Gastroesophageal sphincter (tissue), 3 donors: ENCODE results near the gene U2AF1L4.

Source experiments
- EP300 ChIP-seq: sonication (generic); formaldehyde crosslinking; IDR thresholded peaks from one replicate; pipeline ENCODE4 v1.6.1; 2017; ENCODE audit warnings: antibody characterized with exemption, mild to moderate bottlenecking
- POLR2A ChIP-seq, 2 donors: fragments of 450-650 bp; IDR thresholded peaks; one replicate each; pipeline ENCODE4 v1.6.1; 2017; ENCODE audit warnings: antibody characterized with exemption in 2 of 2, mild to moderate bottlenecking in 2 of 2, moderate library complexity in 1 of 2
- TF ChIP-seq, protein P1 (sequence below), 4 experiments: fragments of 200-600 bp in 2 of 4; fragments of 450-650 bp in 2 of 4; sonication (generic) in 1 of 4; IDR thresholded peaks; one replicate each; pipeline ENCODE4 v1.5.1; 2017 to 2019; ENCODE audit warnings: antibody characterized with exemption in 4 of 4, mild to moderate bottlenecking in 2 of 4, moderate library complexity in 2 of 4

DNA sequence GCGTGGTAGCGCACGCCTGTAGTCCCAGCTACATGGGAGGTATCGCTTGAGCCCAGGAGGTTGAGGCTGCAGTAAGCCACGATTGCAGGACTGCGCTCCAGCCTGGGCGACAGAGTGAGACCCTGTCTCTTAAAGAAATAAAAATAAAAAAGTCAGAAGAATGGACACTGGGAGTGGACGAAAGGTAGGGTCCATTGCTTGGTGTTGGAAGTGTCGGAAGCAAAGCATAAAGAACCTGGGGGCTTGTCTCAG lies 29.8 kb upstream of the U2AF1L4 start:
- TF ChIP-seq, protein P1, sequence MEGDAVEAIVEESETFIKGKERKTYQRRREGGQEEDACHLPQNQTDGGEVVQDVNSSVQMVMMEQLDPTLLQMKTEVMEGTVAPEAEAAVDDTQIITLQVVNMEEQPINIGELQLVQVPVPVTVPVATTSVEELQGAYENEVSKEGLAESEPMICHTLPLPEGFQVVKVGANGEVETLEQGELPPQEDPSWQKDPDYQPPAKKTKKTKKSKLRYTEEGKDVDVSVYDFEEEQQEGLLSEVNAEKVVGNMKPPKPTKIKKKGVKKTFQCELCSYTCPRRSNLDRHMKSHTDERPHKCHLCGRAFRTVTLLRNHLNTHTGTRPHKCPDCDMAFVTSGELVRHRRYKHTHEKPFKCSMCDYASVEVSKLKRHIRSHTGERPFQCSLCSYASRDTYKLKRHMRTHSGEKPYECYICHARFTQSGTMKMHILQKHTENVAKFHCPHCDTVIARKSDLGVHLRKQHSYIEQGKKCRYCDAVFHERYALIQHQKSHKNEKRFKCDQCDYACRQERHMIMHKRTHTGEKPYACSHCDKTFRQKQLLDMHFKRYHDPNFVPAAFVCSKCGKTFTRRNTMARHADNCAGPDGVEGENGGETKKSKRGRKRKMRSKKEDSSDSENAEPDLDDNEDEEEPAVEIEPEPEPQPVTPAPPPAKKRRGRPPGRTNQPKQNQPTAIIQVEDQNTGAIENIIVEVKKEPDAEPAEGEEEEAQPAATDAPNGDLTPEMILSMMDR (IDR thresholded peaks at IDR 0.05), result no peak
- TF ChIP-seq EP300, result no peak
- TF ChIP-seq POLR2A (IDR thresholded peaks at IDR 0.05), result no peak
